Endometrial microvascular endothelial cells (primary cell): Measurements from ENCODE around the gene CENPX. TPM values are rescaled to one million over a fixed set of nuclear protein-coding genes. Genes with fewer than 3 reads are reported as not detected.

Experiments used
- in situ Hi-C: cut with HindIII; loops from 2 replicates; pipeline ENCODE4 v1.10.0; 2017; ENCODE audit warnings: low sequenced_read_pairs, low pct_unique_long_range_greater_than_20kb; ENCODE audit errors: inconsistent ontology term
- total RNA-seq: library from RNA; depleted of rRNA; stranded (reverse); fragments of >200 nt; gene quantifications from one replicate; pipeline ENCODE4 v1.2.3, GENCODE V29; 2015; ENCODE audit errors: inconsistent ontology term

CENPX gene
- total RNA-seq, 1 donor from 2014 or later, result 159 TPM

DNA sequence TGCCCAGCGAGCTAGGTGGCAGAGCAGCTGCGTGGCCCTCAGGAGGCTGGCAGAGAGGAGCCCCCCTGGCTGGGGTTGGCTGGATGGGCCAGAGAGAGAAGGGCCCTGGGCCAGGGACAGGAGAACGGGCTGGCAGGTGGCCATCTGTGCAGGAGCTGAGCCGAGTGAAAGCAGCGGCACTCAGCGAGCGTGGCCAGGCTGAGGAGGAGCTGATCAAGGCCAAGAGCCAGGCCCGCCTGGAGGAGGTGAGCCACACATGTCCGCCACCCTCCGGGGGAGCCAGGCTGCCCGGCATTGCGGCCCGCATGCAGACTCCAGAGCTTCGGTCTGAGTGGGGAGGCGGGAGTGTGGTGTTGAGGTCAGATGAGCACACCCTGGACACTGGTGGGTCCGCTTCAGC lies 6.7 kb upstream of the CENPX start:
- in situ Hi-C loops, result no loop called here

DNA sequence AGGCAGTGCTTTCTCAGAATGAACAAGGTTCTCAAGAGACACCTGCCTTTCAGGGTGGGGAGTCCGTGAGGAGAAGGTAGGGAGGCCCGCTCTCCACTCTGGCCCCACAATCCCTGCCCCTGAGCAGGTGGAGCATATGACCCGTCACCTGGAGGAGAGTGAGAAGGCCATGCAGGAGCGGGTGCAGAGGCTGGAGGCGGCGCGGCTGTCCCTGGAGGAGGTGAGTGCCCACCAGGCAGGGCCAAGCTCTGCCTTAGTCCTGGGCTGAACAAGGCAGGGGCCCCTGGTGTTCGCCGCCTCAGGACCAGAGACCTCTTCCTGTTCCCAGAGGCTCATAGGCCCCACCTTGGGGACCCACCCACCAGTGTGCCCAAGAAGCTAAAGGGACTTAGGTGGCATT lies 6.3 kb upstream of the CENPX start:
- in situ Hi-C loops, result no loop called here

DNA sequence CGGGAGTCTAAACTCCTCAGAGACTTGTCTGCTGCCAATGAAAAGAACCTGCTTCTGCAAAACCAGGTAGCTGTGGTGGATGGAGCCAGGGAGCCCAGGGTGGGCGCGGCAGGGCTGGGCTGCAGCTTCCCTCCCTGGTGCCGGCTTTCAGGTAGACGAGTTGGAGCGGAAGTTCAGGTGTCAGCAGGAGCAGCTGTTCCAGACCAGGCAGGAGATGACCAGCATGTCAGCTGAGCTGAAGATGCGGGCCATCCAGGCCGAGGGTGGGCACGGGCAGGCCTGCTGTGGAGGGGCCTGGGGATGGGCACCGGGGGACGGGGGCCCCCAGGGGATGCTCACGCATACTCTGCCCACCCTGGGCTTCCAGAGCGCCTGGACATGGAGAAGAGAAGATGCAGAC lies 5.6 kb upstream of the CENPX start:
- in situ Hi-C loops, result no loop called here

DNA sequence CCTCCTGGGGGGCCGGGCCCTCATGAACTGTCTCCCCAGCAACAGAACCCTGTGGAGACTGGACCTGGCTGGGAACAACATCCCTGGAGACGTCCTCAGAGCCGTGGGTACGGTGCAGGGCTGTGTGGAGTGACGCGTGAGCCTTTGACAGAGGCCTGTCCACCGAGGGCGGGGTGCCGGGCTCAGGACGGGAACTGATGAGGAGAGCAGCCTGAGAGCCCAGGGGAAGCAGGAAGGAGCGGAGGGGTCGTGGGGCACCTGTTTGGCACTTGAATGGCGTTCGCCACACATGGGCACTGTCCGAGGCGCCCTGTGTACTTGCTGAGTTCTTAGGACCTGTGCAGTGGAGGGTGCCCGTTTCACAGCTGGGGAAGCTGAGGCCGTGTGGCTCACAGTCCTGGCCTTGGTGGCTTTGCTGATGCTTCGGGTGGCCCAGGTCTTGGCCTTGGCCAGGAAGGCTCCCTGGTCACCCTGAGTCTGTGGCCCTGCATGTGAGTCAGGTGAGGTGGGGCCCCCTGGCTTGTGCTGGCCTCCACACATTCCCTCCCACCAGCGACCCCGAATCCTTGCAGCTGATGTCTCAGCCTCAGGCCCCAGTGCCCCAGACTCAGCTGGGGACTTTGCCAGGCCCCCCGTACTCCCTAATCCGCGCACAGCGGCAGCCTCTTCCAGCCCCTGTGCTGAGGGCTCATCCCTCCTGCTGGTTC lies 2.9 kb upstream of the CENPX start:
- in situ Hi-C loops, result no loop called here

DNA sequence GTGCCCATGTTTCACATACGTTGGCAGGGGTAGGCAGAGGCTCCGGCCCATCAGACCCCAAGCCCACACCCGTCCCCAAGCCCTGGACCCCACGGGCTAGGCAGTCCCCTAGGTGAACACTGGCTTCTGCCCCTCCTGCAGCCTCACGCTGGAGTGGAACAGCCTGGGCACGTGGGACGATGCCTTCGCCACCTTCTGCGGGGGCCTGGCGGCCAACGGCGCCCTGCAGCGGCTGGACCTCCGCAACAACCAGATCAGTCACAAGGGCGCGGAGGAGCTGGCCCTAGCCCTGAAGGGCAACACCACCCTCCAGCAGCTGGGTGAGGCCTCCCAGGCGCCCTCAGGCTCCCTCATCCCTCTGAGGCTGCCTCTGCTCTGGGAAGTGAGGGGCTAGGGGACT lies 2.2 kb upstream of the CENPX start:
- in situ Hi-C loops, result no loop called here

GRCh38 chr17:82023447-82024241 lies 966 bp upstream of the CENPX start:
- in situ Hi-C loops, result no loop called here

DNA sequence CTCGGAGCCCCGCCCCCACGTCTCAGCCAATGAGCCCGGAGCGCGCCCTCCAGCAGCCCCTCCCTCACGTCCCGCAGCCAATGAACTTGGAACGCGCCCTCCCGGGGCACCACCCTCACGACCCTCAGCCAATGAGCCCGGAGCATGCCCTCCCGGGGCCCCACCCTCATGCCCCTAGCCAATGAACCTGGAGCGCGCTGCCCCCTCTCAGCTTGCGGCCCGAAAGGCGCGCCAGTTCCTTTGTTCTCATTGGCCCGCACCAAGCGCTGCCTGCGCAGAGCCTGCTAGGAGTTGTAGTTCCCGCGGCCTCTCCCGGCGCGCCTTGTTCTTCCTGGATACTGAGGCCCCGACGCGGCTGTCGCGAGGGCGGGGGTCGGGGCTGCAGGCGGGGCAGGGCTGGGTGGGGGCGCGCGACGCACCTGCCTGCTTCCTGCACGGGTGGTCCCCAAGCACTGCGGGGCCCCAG lies 336 bp upstream of the CENPX start, which contains the start of gene LRRC45:
Gene LRRC45 (plus strand): TSS at position 325 of the 466 bp plus-strand sequence. CDS start 339 bp downstream, outside the sequence.
- in situ Hi-C loops, result no loop called here

GRCh38 chr17:82021900-82022309 lies 773 bp downstream of the CENPX start:
- in situ Hi-C loops, result no loop called here

DNA sequence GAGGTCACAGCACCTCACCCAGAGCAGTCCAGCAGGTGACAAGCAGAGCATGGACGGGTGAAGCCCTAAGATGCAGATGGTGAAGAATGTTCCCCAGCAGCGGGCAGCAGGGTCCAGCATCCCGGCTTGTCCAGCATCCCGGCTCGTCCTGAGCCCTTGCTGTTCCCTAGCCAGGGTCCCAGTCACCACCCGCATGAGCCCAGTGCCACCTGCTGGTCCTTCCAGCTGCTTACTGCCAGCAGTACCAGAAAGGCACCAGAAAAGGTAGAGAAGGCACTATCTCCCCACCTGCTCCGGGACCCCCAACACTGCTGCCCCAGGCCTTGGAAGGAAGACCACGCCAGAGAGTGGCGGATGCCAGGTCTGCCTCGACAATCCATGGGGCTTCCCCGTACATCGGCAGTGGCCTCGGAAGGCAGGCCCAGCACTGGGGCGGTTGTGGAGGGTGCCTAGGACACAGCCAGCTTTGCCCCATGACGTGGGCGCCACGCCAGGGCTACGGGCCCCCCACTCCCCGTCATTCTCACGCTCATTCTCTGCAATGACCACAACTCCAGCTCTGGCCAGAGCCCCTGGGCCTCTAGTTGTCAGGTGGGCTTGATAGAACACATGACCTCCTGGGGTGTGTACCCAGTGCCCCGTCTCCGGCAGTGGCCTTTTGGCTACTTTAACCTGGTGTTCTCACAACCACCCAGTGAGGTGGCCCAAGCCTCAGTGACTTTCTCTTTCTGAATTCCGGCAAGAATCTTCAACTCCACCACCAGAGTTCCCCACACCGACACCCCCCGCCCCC lies 1.4 kb downstream of the CENPX start:
- in situ Hi-C loops, result no loop called here

- in situ Hi-C loops, result no loop called here
Measured at GRCh38 chr17:82020572-82021106, 2.0 kb downstream of the CENPX start.

GRCh38 chr17:82019690-82020571 lies 2.7 kb downstream of the CENPX start:
- in situ Hi-C loops, result no loop called here

GRCh38 chr17:82018989-82019689 lies 3.5 kb downstream of the CENPX start:
- in situ Hi-C loops, result no loop called here

DNA sequence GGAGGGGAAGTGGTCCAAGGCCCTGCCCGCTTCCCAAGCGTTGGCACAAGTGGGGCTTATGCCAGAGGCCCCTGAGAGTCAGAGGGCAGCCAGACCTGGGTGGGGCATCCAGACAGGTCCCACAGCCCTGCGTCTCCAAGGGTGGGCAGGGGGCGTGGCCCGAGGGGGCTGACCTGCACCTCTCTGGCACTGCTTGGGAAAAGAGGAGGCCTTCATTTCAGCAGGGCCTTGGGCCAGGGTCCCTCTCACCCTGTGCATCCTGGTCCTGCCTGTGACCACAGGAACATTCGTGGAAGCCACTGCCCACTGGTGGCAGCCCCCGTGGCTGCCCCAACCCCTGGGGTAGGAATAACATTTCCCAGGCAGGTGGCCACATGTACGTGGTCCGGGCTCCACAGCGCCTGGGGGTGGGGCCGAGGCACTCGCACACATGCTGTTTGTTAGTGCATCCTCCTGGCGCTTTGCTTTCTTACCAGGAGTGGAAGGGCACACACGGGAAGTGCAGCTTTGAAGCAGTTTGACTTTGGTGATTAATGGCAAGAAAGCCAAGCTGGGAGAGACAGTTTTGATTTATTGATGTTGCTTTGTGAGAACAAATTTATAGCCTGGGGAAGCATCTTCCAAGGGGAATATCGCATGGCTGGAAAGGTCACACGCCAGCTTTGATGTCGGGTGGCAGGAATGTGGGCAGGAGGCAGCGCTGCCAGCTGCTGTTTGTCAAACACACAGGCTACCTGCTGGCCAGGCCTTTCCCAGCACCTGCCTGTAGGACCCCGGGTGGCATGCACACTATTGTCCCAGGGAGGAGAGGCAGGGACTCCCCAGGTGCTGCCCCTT lies 4.3 kb downstream of the CENPX start:
- in situ Hi-C loops, result no loop called here

DNA sequence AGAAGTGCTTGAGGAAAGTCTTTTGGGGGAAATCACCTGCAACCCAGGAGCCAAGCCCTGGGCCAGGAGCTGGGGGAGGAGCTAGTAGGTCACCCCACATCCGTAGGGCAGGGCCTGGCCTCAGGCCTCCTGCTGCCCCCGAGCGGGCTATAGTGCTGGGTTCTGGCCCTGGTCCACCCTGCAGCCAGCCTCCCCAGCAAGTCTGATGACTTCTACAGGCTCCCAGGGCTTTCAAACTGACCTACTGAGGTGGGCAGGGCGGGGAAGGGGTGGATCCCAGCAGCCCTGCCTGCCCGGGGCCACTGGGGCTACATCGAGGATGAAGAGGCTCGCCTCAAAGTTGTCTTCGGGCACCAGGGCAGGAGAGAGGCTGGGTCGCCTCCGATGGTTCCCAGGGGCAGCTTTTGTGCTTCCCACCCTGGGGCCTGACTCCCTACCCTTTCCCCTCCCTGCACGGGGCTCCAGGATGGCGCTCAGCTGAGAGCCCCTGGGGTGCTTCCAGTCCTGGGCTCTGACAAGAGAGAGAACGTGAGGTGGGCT lies 5.0 kb downstream of the CENPX start:
- in situ Hi-C loops, result no loop called here

DNA sequence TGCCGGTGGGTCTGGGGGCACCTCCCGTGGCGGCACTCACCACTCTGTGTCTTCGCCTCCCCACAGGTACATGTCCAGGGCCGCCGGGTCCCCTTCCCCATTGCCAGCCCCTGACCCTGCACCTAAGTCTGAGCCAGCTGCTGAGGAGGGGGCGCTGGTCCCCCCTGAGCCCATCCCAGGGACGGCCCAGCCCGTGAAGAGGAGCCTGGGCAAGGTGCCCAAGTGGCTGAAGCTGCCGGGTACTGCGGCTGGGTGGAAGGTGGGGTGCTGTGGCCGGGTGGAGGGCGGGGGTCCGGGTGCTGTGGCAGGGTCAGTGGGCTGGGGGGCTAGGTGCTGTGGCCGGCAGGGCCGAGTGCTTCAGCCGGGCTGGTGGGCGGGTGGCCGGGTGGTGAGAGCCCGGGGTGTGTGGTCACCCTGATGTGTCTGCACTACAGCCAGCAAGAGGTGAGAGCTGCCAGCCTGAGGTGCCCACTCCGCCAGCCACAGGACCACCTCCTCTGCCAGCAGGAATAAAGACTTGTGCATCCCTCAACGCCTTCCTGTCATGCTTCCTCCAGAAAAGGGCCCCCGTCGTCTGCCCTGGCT lies 5.7 kb downstream of the CENPX start:
- in situ Hi-C loops, result no loop called here
